ENCODE measurements around the gene RAF1.

Gene RAF1

DNA sequence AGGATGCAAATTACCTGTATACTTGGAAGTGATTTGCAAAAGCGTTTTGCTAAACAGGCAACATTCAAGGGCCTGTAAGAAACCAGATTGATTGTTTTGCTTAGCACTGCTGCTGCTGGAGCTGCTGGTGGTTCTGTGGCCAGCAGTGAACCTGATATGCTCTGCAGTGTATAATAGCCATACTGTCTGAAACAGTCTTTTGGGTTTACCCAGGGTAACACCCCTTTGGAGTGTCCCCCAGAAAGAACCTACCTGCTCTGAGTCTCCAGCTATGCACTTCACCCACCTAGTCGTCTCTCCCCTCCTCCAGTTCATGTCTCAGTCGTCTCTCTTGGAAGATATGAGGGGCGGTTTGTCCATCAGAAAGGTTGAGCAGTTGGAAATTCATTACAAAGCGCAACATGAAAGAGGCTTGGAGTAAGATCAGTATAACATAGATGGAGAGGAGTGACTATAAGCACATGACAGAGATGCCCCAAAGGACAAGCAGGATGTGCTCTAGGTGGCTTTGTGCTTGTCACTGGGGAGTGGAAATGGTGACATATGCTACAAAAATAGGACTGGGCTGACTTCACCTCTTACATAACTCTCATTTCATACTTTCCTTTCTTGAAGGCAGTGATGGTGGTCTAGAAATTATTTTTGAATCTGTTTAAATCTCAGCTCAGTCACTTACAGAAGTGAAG, 103.3 kb downstream of the RAF1 start:
- TF ChIP-seq, protein P1, sequence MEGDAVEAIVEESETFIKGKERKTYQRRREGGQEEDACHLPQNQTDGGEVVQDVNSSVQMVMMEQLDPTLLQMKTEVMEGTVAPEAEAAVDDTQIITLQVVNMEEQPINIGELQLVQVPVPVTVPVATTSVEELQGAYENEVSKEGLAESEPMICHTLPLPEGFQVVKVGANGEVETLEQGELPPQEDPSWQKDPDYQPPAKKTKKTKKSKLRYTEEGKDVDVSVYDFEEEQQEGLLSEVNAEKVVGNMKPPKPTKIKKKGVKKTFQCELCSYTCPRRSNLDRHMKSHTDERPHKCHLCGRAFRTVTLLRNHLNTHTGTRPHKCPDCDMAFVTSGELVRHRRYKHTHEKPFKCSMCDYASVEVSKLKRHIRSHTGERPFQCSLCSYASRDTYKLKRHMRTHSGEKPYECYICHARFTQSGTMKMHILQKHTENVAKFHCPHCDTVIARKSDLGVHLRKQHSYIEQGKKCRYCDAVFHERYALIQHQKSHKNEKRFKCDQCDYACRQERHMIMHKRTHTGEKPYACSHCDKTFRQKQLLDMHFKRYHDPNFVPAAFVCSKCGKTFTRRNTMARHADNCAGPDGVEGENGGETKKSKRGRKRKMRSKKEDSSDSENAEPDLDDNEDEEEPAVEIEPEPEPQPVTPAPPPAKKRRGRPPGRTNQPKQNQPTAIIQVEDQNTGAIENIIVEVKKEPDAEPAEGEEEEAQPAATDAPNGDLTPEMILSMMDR (IDR thresholded peaks at IDR 0.05) = no peak
- no peak for DNase-seq
- H3K4me1 ChIP-seq = peaks cover 0 to 61% (median 40%) of the 10 kb centered on the region in 4 donors
- no peaks in the 10 kb centered on the region for H3K36me3 ChIP-seq
- no peaks in the 10 kb centered on the region for H3K9me3 ChIP-seq
- intact Hi-C loops (cut with DNase I; ENCODE audit: low total_unique reads) = no loop called here
- peak overlapping the region in 1 of 2 donors; percentile 24 for H3K27ac ChIP-seq
- H3K27me3 ChIP-seq = no peaks in the 10 kb centered on the region
- no peak overlapping the region for H3K4me3 ChIP-seq

DNA sequence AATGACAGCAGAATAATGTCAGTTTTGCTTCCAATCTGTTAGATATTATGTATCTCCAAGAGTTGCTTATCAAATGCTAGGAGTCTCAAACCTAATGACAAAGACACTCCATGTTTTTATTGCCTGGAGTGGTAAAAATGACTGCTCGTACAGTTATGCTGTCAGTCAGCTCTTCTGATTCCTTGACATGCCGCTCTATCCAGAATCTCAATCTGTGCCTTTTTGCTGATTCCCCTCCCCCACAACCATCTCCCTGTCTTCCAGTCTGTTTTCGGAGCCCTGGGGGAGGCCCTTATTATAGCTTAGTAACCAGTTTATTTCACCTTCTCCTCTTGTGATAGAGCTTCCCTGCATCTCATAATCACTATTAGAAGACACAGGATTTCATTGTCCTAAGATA, 104.4 kb downstream of the RAF1 start:
- Histone ChIP-seq H3K27ac (no peak overlapping the region), H3K4me3 (no peak overlapping the region), H3K36me3 (no peaks in the 10 kb centered on the region), H3K4me1 (peaks cover 0 to 62% (median 41%) of the 10 kb centered on the region in 4 donors), H3K27me3 (no peaks in the 10 kb centered on the region), H3K9me3 (no peaks in the 10 kb centered on the region)
- DNase-seq = no peak
- intact Hi-C loops (cut with DNase I; ENCODE audit: low total_unique reads) = no loop called here
- TF ChIP-seq, protein P1 (IDR thresholded peaks at IDR 0.05) = no peak

DNA sequence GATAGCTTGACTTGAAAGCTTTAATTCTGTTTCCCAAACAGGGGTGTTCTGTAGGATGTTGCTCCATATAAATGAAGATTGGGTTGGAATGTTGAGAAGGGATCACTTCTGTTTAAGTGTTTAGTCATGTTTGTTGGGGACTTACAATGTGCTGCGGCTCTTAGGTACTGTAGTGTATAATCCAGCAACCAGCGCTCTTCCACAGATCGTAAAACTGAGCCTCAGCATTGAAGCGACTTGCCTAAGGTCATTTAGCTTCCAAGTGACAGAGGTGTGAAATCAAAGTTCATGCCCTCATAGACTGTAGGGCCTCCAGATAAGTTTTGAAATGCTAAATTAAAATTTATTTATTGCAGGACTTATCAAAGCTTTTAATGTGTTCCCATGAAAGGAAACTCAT, 105.2 kb downstream of the RAF1 start:
- Histone ChIP-seq H3K27ac (no peak overlapping the region), H3K36me3 (no peaks in the 10 kb centered on the region), H3K4me1 (peaks cover 0 to 69% (median 41%) of the 10 kb centered on the region in 4 donors), H3K9me3 (no peaks in the 10 kb centered on the region), H3K4me3 (peak overlapping the region in 1 of 2 donors; percentile 96), H3K27me3 (peaks cover 0 to 4% of the 10 kb centered on the region in 2 donors)
- intact Hi-C loops (cut with DNase I; ENCODE audit: low total_unique reads) = no loop called here
- no peak for DNase-seq
- TF ChIP-seq, protein P1 (IDR thresholded peaks at IDR 0.05) = no peak

DNA sequence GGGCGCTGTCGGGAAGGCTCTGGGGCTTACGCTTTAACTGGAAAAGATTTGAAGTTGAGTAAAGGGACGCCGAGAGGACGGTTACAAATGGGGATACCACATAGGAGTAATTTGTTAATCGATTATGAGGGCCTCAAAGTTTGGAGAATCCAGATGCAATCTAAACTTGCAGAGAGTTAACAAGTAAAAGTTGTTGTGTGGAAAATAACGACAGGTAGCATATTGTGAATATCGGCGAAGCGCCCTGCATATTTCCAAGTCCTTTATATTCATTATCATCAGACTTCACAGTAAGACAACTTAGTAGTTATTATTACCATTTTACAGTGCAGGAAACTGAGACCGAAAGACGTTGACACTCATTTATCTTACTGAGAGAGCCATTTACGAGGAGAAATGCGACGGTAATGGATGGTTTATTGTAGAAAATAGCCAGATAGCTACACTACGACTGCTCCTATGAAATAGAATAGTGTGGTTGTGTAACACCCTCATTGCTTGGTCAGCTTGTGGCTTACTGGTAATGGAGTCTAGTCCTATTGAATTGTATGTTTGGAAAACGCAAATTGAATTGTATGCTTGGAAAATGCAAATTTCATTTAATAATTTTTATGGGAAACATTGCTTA, 106.3 kb downstream of the RAF1 start:
- no peaks in the 10 kb centered on the region for H3K36me3 ChIP-seq
- TF ChIP-seq, protein P1 (IDR thresholded peaks at IDR 0.05) = no peak
- intact Hi-C loops (cut with DNase I; ENCODE audit: low total_unique reads) = no loop called here
- H3K9me3 ChIP-seq = no peaks in the 10 kb centered on the region
- no peak for DNase-seq
- peak overlapping the region; percentile 83 to 96 for H3K4me3 ChIP-seq
- peaks cover 0 to 64% (median 37%) of the 10 kb centered on the region in 4 donors for H3K4me1 ChIP-seq
- H3K27ac ChIP-seq = peak overlapping the region; percentile 96
- peaks cover 0 to 12% of the 10 kb centered on the region in 2 donors for H3K27me3 ChIP-seq

DNA sequence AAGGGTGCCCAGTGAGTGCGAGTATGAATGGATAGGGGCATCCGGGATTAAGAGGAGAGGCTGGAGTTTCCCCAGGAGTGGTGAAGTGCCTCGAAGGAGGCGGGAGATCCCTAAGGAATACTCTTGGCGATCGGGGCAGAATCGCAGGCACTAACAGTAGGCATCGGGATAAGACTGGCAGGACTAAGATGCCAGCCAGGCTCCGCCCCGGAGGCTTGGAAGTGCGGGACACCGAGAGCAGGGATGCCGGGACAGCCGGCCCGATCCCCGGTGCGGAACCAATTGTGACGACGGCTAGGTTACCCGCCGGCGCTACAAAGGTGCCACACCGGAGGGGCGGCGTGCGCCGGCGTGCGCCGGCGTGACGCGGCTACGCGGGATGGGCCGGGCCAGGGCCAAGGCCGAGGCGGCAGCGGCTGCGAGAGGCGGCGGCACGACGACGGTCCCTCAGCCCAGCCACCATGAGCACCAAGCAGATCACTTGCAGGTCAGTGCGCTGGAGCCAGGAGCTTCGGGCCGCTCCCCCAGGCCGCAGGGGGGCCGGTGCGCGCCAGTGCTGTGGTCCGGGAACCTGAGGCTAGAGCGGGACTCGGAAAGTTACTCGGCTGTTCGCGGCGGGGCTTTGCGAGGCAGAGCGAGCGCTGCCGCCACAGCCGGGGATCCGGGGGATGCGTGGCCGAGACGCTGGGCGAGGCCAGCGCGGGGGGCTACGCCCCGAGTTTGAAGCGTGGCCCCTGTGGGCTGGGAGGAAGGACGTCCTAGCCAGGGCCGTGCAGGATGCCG, 107.0 kb downstream of the RAF1 start, which contains the start of gene MKRN2:
MKRN2 (plus strand) TSS at position 398 of the 783 bp plus-strand sequence; CDS start at position 462, 64 bp downstream.
- intact Hi-C loops (cut with DNase I; ENCODE audit: low total_unique reads) = no loop called here
- peak; percentile 84 to 93 for DNase-seq
- H3K4me1 ChIP-seq = peaks cover 0 to 57% (median 34%) of the 10 kb centered on the region in 4 donors
- no peaks in the 10 kb centered on the region for H3K36me3 ChIP-seq
- TF ChIP-seq, protein P1 (IDR thresholded peaks at IDR 0.05) = no peak
- peak within 1 kb of the TSS; percentile 96 for H3K27ac ChIP-seq
- peak within 1 kb of the TSS; percentile 83 to 96 for H3K4me3 ChIP-seq
- H3K27me3 ChIP-seq = peaks cover 0 to 19% of the 10 kb centered on the region in 2 donors
- no peaks in the 10 kb centered on the region for H3K9me3 ChIP-seq

All from tibial artery (tissue), 4 donors.